ENCODE results near the gene CACNA1I.

- TF ChIP-seq CTCF (IDR thresholded peaks at IDR 0.05) (no peak), EZH2phosphoT487 (IDR thresholded peaks at IDR 0.05) (no peak)
Measured at GRCh38 chr22:39529487-39529851, 41.1 kb upstream of the CACNA1I start.
